Psoas muscle (tissue), 8 donors: ENCODE measurements around the gene PSAPL1. TPM values are rescaled to one million over a fixed set of nuclear protein-coding genes. Genes with fewer than 3 reads are reported as not detected.

ENCODE experiments used
- ATAC-seq, 4 donors: fragments of 200-7000 bp; cut with Tn5 transposase; one replicate each; pipeline ENCODE4 v1.9.1; 2020; ENCODE audit warnings: moderate library complexity in 3 of 4, mild to moderate bottlenecking in 2 of 4
- DNase-seq, 2 donors: peaks; one replicate each; pipeline ENCODE4 v3.0.0-alpha.2; 2020
- H3K27ac ChIP-seq: fragments of 200-600 bp; one replicate; pipeline ENCODE4 v1.8.0; 2022
- H3K27me3 ChIP-seq, 3 donors: fragments of 200-600 bp in 1 of 3; one replicate each; pipeline versions ENCODE4 v1.6.1 to v1.8.0; 2013 to 2022; ENCODE audit warnings: low read length in 2 of 3, mild to moderate bottlenecking in 2 of 3, moderate library complexity in 1 of 3; ENCODE audit not compliant: insufficient read depth in 3 of 3
- H3K36me3 ChIP-seq, 2 donors: fragments of 200-600 bp in 1 of 2; one replicate each; pipeline versions ENCODE4 v1.6.1 to v1.8.0; 2013 to 2022; ENCODE audit warnings: low read depth in 1 of 2, mild to moderate bottlenecking in 1 of 2, moderate library complexity in 1 of 2; ENCODE audit not compliant: insufficient read depth in 1 of 2
- H3K4me1 ChIP-seq: fragments of 200-600 bp; one replicate; pipeline ENCODE4 v1.8.0; 2022
- H3K4me3 ChIP-seq: fragments of 200-600 bp; one replicate; pipeline ENCODE4 v1.8.0; 2022; ENCODE audit warnings: mild to moderate bottlenecking
- H3K9me3 ChIP-seq: fragments of 200-600 bp; one replicate; pipeline ENCODE4 v1.8.0; 2022
- CTCF ChIP-seq: fragments of 200-600 bp; IDR thresholded peaks from one replicate; pipeline ENCODE4 v1.8.0; 2022; ENCODE audit warnings: antibody characterized with exemption
- WGBS, 3 donors: extraction: QIAGEN DNeasy Blood & Tissue Kit; methylation state at CpG; one replicate each; pipeline versions ENCODE4 v1.1.6 to v1.1.7; 2013; 5-methylcytosine and 5-hydroxymethylcytosine counted together
- intact Hi-C, 2 donors: fragments of 100-400 bp; cut with DNase I; formaldehyde crosslinking; loops; one replicate each; pipeline versions ENCODE4 v1.11.0 to v1.14.2; 2022
- polyA plus RNA-seq, 3 donors: library from polyadenylated mRNA; stranded (reverse); fragments of 200-250 nt; gene quantifications; one replicate each; pipeline ENCODE4 v1.2.3, GENCODE V29; 2013
- total RNA-seq, 4 donors: library from RNA; stranded (reverse); fragmentation: NEBNext Ultra II Directional in 2 of 4; extraction: Animal tissue kit (Norgen Biotek cat#: 25700) in 2 of 4; gene quantifications; one replicate each; pipeline versions ENCODE4 v1.2.1 to v1.2.4, GENCODE V29; 2021 to 2023
- donor health status: healthy with polysubstance abuse.
- donor health status: DM: no; HTN: no; CAD: no; lungs with moderate emphysema.
- donor health status: Bipolar disorder and iron deficiency.
- donor health status: healthy.
- donor health status: DM: yes; HTN: yes; CAD: no.
- donor health status: DM: no; HTN: no; CAD: no.
- donor health status: DM: no; HTN: no; CAD: no.
- donor health status: DM: yes; HTN: yes; CAD: no.

The PSAPL1 gene
- total and polyA plus RNA-seq, 7 donors, result not detected

DNA sequence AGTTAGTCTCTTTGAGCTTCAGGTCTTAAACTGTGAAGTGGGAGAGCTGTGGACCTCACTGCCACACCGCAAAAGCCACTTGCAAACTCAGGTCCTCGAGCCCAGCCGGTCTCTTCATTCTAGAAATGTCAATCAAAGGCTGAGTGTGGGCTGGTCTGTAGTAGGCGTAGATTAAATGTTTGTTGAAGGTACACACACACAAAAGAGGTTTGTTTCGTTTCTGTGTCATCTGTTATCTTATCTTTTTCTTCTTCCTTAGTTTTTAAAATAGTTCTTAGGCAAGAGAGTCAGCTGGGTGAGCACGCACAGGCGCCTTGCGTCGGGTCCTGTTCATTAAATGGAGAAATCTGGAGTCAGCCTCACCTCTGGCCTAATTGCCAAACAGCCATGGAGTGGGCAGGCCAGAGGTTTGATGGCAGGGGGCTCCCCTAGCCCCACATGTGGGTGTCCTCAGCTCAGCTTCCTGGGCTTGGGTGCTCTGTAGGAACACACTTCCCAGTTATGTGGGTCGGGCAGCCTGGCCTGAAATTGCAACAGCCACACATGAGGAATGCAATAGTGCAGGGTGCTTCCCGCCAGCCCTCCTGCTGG is 836 bp upstream of the PSAPL1 start:
- no peaks in the 10 kb centered on the region for H3K9me3 ChIP-seq
- intact Hi-C loops, result no loop called here
- peaks cover 0 to 3% (median 2%) of the 10 kb centered on the region in 3 donors for H3K27me3 ChIP-seq
- DNase-seq, result no peak
- no peak for ATAC-seq
- H3K36me3 ChIP-seq, result no peaks in the 10 kb centered on the region
- no peak for TF ChIP-seq CTCF
- H3K4me1 ChIP-seq, result no peaks in the 10 kb centered on the region
- no peak overlapping the region for H3K4me3 ChIP-seq
- H3K27ac ChIP-seq, result no peak overlapping the region
- 86 to 94% (median 89%) methylated on average over 11 of the region's 11 CpGs for WGBS, 3 donors

DNA sequence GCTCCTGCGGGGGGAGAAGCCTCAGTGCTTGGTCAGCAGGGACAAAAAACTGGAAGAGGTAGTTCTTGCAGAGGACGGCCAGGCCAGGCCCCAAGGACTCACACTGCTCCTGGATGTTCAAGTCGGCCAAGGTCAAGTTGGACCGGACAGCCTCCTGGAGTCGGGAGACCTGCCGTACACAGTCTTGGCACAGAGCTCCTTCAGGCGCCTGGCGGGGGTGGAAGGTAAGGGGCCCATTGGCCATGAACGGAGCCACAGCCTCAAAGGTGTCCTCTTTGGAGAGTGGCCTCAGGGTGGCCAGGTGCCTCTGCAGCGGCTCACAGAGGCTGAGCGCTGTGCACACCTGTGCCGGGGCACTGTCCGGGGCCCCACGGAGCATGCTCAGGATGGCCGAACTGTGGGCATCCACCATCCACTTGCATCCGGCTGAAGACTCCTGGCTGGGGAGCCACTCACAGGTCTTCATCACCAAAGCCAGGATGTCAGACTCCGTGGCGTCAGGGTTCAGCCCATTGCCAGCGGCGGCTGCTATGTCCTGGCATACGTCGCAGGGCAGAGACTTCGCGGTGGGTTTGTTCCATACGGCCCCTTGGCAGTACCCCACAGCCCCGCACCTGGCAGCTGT is 477 bp downstream of the PSAPL1 start:
- Histone ChIP-seq H3K27ac (no peak overlapping the region), H3K4me1 (no peaks in the 10 kb centered on the region), H3K9me3 (no peaks in the 10 kb centered on the region), H3K36me3 (no peaks in the 10 kb centered on the region), H3K27me3 (peaks cover 0 to 2% (median 0%) of the 10 kb centered on the region in 3 donors), H3K4me3 (no peak overlapping the region)
- ATAC-seq, result peak in 1 of 4 donors; percentile 15
- 70 to 78% (median 71%) methylated on average over 26 of the region's 26 CpGs for WGBS, 3 donors
- intact Hi-C loops, result no loop called here
- DNase-seq, result peak in 1 of 2 donors; percentile 40
- TF ChIP-seq CTCF, result no peak

- no peak for TF ChIP-seq CTCF
- ATAC-seq (no peak), DNase-seq (no peak)
These were observed 1.2 kb downstream of the PSAPL1 start for GRCh38 chr4:7433376-7434140.

GRCh38 chr4:7432531-7433375 is 2.0 kb downstream of the PSAPL1 start:
- Histone ChIP-seq H3K27me3 (peaks cover 0 to 2% (median 0%) of the 10 kb centered on the region in 3 donors), H3K9me3 (no peaks in the 10 kb centered on the region), H3K4me3 (no peak overlapping the region), H3K4me1 (no peaks in the 10 kb centered on the region), H3K36me3 (no peaks in the 10 kb centered on the region), H3K27ac (no peak overlapping the region)
- intact Hi-C loops, result no loop called here
- DNase-seq, result peak in 1 of 2 donors; percentile 47
- no peak for TF ChIP-seq CTCF
- WGBS, 3 donors, result 88 to 91% (median 88%) methylated on average over 23 of the region's 23 CpGs
- no peak for ATAC-seq

More at GRCh38 chr4:7433376-7434140, 1.2 kb downstream of the PSAPL1 start:
- H3K27ac ChIP-seq, result no peak overlapping the region
- H3K36me3 ChIP-seq, result no peaks in the 10 kb centered on the region
- no peaks in the 10 kb centered on the region for H3K9me3 ChIP-seq
- no peak overlapping the region for H3K4me3 ChIP-seq
- peaks cover 0 to 2% (median 0%) of the 10 kb centered on the region in 3 donors for H3K27me3 ChIP-seq
- intact Hi-C loops, result no loop called here
- 87 to 92% (median 89%) methylated on average over 27 to 28 of the region's 28 CpGs for WGBS, 3 donors
- no peaks in the 10 kb centered on the region for H3K4me1 ChIP-seq
